EH (cell line): Measurements from ENCODE around the gene ARG2.

Experiments used
- DNase-seq: peaks from one replicate; pipeline ENCODE4 v3.0.0-alpha.2; 2015; ENCODE audit warnings: low read depth

The ARG2 gene

DNA sequence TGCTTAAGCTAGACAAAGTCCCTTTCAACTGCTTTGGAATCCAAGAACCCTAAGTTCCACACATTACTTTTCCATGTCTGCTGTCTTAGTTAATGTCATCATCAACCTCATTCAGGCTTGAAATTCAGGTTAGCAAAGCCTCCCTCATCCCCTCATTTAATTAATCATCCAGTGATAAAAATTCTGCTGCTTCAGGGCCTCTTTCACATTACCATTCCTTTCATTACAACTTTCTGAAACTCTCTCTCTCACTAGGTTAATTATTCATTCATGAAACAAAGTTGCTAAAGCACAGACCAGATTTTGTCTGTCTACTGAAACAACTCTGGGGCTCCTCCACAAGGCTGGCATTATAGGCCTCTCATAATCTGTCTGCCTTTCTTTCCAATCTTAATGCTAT lies 64.1 kb downstream of the ARG2 start:
- DNase-seq: no peak

DNA sequence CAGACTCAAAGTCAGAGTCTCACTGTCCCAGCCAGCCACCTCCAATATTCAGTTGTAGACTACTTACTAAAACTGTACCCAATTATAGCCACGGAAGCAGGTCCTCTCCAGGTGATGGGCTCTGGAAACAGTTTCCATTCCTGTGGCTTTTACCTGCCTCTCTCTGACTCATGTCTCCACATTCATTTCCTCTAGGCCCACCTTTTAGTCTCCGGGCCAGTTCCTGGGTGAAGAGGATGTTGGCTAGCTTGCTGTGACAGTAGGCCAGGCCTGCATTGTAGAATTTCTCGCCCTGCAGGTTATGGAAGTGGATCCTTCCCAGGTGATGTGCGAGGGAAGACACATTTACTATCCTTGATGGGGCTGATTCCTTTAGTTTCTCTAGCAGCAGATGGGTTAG lies 70.3 kb downstream of the ARG2 start:
- DNase-seq: no peak

DNA sequence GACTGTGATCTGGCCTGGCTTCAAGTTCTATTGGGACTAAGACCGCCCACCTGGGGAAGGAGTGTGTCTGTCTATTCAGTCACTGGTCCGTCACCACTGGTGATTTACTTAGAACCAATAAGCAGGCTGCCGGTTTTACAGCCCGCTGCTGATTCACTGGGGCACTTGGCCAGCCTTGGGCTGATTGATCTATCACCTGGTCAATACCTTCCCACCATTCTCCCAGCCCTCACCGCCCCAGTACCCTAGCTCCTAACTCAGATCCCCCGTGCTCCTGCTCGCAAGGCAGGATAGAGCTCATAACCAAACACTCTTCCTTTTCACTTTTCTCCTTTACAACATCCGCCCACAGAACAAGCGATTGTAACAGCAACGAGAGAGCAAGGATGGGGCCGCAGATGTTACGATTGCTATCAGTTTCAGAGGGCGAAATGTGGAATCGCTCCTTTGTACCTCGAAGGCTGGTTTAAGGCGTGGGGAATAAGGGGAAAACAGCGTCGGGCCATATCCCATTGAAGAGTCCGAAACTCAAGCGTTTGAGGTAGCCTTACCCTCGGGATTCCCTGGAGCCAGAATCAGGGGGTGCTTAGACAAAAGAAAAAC lies 75.2 kb downstream of the ARG2 start:
- peak; percentile 89 for DNase-seq

DNA sequence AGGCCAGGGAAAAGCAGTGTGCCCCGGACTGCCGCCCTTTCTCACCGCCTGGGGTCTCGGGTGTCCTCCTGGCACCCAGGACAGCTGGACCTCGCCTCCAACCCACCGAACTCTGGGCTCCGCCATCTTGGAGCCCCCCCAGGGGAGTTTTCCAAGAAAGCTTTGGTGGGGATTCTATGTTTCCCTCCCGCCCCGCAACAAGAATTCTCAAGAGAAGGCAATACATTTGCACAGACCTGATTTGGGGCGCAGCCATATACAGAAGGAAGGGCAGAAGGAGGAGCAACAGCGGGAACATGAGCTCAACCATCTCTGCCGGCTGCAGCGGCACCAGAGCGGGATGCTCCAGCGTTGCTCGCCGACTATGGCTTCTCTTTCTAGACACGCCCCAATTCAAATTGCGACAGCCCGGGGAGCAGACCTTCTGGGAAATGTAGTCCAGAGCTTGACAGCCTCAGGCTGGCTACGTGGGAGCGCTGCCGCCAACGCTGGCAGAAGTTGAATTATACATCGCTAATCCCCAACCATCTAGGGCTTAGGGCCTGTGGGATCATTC lies 75.8 kb downstream of the ARG2 start, which contains the start of gene RDH11:
Gene RDH11 (minus strand): TSS at position 371 of the 556 bp plus-strand sequence. CDS start 61 bp downstream, at position 310.
- DNase-seq: peak; percentile 94

DNA sequence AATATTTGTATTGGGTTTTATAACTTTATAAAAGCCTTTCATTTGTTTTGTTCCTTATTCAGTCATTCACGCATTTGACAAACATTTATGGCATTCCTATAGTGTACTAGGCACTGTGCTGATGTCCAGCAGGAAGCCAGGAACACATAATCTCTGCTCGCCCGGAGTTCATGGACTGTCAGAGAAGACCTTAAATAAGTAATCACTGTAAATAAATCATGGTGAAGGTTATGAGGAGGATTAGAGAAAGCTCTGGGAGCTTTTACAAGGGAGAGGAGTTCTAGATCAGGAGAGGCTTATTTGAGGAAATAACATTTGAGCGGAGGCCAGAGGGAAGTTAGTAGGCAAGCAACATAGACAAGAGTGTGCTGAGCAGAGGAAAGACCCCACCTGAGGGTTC lies 77.3 kb downstream of the ARG2 start:
- DNase-seq: no peak

DNA sequence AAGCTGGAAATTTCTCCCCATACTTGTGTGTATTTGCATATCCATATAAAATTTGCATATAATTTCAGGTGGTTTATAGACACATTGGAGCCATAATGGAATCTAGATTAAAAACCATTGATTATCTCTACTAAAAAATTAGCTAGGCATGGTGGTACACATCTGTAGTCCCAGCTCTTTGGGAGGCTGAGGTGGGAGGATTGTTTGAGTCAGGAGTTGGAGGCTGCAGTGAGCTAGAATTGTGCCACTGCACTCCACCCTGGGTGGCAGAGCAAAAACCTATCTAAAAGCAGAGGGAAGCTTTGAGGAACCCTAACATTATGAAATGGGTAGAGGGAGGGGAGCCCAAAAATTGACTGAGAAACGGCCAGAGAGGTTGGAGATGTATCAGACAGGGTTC lies 78.5 kb downstream of the ARG2 start:
- DNase-seq: no peak
